Heart left ventricle (tissue), 13 donors: ENCODE results near the gene PCMT1.

ENCODE experiments used
- CTCF ChIP-seq, 12 donors: fragments of 200-600 bp; sonication (generic) in 4 of 12; IDR thresholded peaks; one replicate each; pipeline versions ENCODE4 v1.5.0 to v1.8.0; 2018 to 2022; ENCODE audit warnings: antibody characterized with exemption in 12 of 12, mild to moderate bottlenecking in 5 of 12
- POLR2A ChIP-seq, 2 donors: fragments of 450-650 bp; IDR thresholded peaks; one replicate each; pipeline ENCODE4 v1.6.1; 2017; ENCODE audit warnings: antibody characterized with exemption in 2 of 2, mild to moderate bottlenecking in 2 of 2, moderate library complexity in 2 of 2
- donor health status: ischemic (EF 13 %, LVEDD 7.1; RV severe dilation, severe dysfunction).
- donor health status: DM: no; HTN: yes; CAD: no.
- donor health status: DM: no; HTN: no; CAD: no.
- donor health status: ischemic (EF 25% LVEDD 6.9; RV normal size, moderate dysfunction).
- donor health status: ischemic (EF 25% LVEDD 5.7; RV mildly dilated, moderate dysfunction).
- donor health status: ischemic (EF 35%, LVEDD 5.7; RV mildly dilated, moderate dysfunction).
- donor health status: nonischemic (EF 11% LVEDD 7.7; RV severe dilation, severe dysfunction).
- donor health status: DM: yes; HTN: yes; CAD: no.
- donor health status: PGD.
- donor health status: ischemic (EF 29% LVEDD 5.4; RV normal size, mild dysfunction).
- donor health status: nonischemic (EF 23%, LVEDD 6.1; RV moderate dilation, normal function).

GRCh38 chr6:149729824-149730223, 19.7 kb upstream of the PCMT1 start:
- TF ChIP-seq CTCF (IDR thresholded peaks at IDR 0.05) (no peak), POLR2A (IDR thresholded peaks at IDR 0.05) (no peak)
